Measurements from ENCODE around the gene PPARG.

DNA sequence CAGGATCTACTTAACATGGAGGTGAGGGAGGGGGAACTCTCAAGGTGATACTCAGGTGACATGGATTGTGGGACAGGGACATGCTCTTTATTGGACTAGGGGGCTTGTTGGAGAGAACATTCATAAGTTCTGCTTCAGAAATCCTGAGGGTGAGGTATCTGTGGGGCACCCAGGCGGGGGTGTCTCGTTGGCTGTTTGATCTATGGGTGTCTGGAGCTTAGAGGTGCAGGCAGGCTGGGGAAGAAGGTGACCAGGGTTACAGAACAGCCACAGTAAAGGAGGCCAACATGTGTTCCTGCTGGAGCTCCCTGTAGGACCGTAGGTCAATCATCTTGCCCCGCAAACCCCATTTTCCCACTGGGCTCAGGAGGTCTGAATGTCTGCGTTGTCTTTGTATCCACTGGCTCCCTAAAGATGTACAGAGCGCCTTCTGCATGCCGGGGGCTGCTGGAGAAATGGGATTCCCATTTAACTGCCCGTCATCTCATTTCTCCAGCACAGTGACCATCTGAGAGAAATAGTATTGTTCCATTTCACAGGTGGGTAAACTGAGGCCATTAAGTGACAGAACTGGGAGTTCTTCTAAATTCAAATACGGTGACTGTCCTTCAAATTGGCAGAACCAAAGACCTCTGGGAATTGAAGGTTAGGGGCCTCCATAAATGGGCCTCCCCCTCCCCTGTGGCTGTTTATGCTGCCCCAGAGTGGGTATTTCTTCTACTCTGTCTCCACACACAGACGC lies 155.1 kb downstream of the PPARG start:
- TF ChIP-seq, protein P1, sequence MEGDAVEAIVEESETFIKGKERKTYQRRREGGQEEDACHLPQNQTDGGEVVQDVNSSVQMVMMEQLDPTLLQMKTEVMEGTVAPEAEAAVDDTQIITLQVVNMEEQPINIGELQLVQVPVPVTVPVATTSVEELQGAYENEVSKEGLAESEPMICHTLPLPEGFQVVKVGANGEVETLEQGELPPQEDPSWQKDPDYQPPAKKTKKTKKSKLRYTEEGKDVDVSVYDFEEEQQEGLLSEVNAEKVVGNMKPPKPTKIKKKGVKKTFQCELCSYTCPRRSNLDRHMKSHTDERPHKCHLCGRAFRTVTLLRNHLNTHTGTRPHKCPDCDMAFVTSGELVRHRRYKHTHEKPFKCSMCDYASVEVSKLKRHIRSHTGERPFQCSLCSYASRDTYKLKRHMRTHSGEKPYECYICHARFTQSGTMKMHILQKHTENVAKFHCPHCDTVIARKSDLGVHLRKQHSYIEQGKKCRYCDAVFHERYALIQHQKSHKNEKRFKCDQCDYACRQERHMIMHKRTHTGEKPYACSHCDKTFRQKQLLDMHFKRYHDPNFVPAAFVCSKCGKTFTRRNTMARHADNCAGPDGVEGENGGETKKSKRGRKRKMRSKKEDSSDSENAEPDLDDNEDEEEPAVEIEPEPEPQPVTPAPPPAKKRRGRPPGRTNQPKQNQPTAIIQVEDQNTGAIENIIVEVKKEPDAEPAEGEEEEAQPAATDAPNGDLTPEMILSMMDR (IDR thresholded peaks at IDR 0.05), result no peak
- TF ChIP-seq EP300 (IDR thresholded peaks at IDR 0.05), result no peak
